K562 (cell line): ENCODE measurements around the gene C2orf42. TPM values are rescaled to one million over a fixed set of nuclear protein-coding genes. Genes with fewer than 3 reads are reported as not detected.
A peak's percentile ranks its signal among the peaks of the same experiment; 100 is the strongest.
"Not testable (repeated sequence)": the region's sequence is repeated elsewhere in the genome, so short reads cannot be mapped to it uniquely, and the experiment has no call there.

ENCODE experiments used
- ATAC-seq: fragments of 200-7000 bp; cut with Tn5 transposase; 3 replicates; pipeline ENCODE4 v1.9.1; 2020; ENCODE audit warnings: moderate library complexity
- BruUV-seq: library from RNA; stranded (reverse); fragments of 400-500 nt; replicated peaks from 2 replicates; lab custom pipeline; 2021; lab: Mats Ljungman, UMichigan
- CTCF ChIA-PET: fragments of 300-600 bp; formaldehyde crosslinking; extraction: SDS; loops from one replicate; lab custom pipeline; 2021; ENCODE audit warnings: low intra/inter-chr PET ratio; lab: Yijun Ruan, JAX
- POLR2A ChIA-PET: fragments of 300-600, 350-650 bp; sonication (Branson Sonifier 250); formaldehyde crosslinking; extraction: SDS; loops from one replicate; lab custom pipeline; 2021; ENCODE audit warnings: antibody characterized with exemption, inconsistent platforms; lab: Yijun Ruan, JAX
- DNase-seq, 4 experiments: peaks; one replicate each; pipeline versions ENCODE4 v3.0.0 to v3.0.0-alpha.2; 2011 to 2018; ENCODE audit warnings: low spot score in 3 of 4, mixed read lengths in 3 of 4; ENCODE audit errors: extremely low read depth in 1 of 4
- FAIRE-seq: peaks from 2 replicates; lab custom pipeline; 2011; peaks lifted over from hg19 to GRCh38; lab: Jason Lieb, UNC
- H2AFZ ChIP-seq: 2 replicates; pipeline ENCODE4 v1.6.0; 2011; ENCODE audit warnings: low read depth, low read length, control low read depth, inconsistent platforms
- H3K27ac ChIP-seq: fragments of 200-600 bp; 3 replicates; pipeline ENCODE4 v1.8.0; 2011; ENCODE audit warnings: low read depth, mild to moderate bottlenecking, control low read depth, inconsistent platforms, low read length, moderate library complexity, mixed read lengths; ENCODE audit errors: extremely low read depth
- H3K27me3 ChIP-seq, 2 experiments: fragments of 300-600 bp in 1 of 2; 2 replicates in 1 of 2; 3 replicates in 1 of 2; pipeline versions ENCODE4 v1.6.0 to v1.8.0; 2011; ENCODE audit warnings: inconsistent platforms in 2 of 2, low read length in 2 of 2, mild to moderate bottlenecking in 1 of 2, mixed read lengths in 1 of 2, moderate library complexity in 1 of 2; ENCODE audit not compliant: control insufficient read depth in 2 of 2, insufficient read depth in 2 of 2
- H3K36me3 ChIP-seq: fragments of 300-600 bp; 3 replicates; pipeline ENCODE4 v1.8.0; 2011; ENCODE audit warnings: mild to moderate bottlenecking, low read length, inconsistent platforms; ENCODE audit not compliant: control insufficient read depth, insufficient read depth
- H3K4me1 ChIP-seq, 2 experiments: fragments of 200-600 bp in 1 of 2; replicated peaks in 1 of 2; 2 replicates in 1 of 2; 3 replicates in 1 of 2; pipeline versions ENCODE4 v1.5.1 to v1.8.0; 2011; ENCODE audit warnings: inconsistent platforms in 2 of 2, low read length in 2 of 2, mild to moderate bottlenecking in 1 of 2, mixed read lengths in 1 of 2, moderate library complexity in 1 of 2; ENCODE audit not compliant: control insufficient read depth in 2 of 2, insufficient read depth in 2 of 2
- H3K4me2 ChIP-seq: 2 replicates; pipeline ENCODE4 v1.6.1; 2011; ENCODE audit warnings: low read length, control low read depth, inconsistent platforms, mixed read lengths; ENCODE audit not compliant: insufficient read depth
- H3K4me3 ChIP-seq: fragments of 200-600 bp; sonication (generic), shearing (Covaris generic); 2 replicates; pipeline ENCODE4 v1.5.1; 2016; ENCODE audit warnings: control low read depth, inconsistent platforms
- H3K79me2 ChIP-seq: fragments of 200-600 bp; 3 replicates; pipeline ENCODE4 v1.8.0; 2011; ENCODE audit warnings: low read length, inconsistent platforms; ENCODE audit not compliant: control insufficient read depth, insufficient read depth
- H3K9ac ChIP-seq, 2 experiments: 2 replicates each; pipeline versions ENCODE4 v1.6.0 to v1.6.1; 2011; ENCODE audit warnings: low read depth in 2 of 2, low read length in 2 of 2, control low read depth in 1 of 2, inconsistent platforms in 1 of 2, mild to moderate bottlenecking in 1 of 2, mixed read lengths in 1 of 2; ENCODE audit not compliant: insufficient read depth in 1 of 2
- H3K9me1 ChIP-seq: one replicate; pipeline ENCODE4 v1.6.0; 2011; ENCODE audit warnings: inconsistent platforms, mild to moderate bottlenecking, low read length, moderate library complexity; ENCODE audit not compliant: control insufficient read depth, insufficient read depth
- H3K9me3 ChIP-seq: replicated peaks from 2 replicates; pipeline ENCODE4 v1.5.1; 2011; ENCODE audit warnings: low read depth, low read length, inconsistent platforms; ENCODE audit not compliant: control insufficient read depth, insufficient read depth
- H4K20me1 ChIP-seq: replicated peaks from 2 replicates; pipeline ENCODE4 v1.6.1; 2011; ENCODE audit warnings: low read length, inconsistent platforms, mixed read lengths; ENCODE audit not compliant: control insufficient read depth, insufficient read depth
- MCM3 ChIP-seq: fragments of 450-650 bp; IDR thresholded peaks from 2 replicates; pipeline ENCODE4 v1.6.1; 2016
- SP2 ChIP-seq: IDR thresholded peaks from 2 replicates; pipeline ENCODE4 v1.6.1; 2011; ENCODE audit warnings: mild to moderate bottlenecking, low read depth, low read length, moderate library complexity; ENCODE audit not compliant: poor library complexity, severe bottlenecking; ENCODE audit errors: extremely low read depth
- THRAP3 ChIP-seq: fragments of 450-650 bp; IDR thresholded peaks from 2 replicates; pipeline ENCODE4 v1.6.1; 2016; ENCODE audit warnings: mild to moderate bottlenecking, inconsistent platforms, borderline replicate concordance
- ZBTB2 ChIP-seq: fragments of 450-650 bp; IDR thresholded peaks from 2 replicates; pipeline ENCODE4 v1.6.1; 2016; ENCODE audit warnings: antibody characterized with exemption
- ZBTB8A ChIP-seq: fragments of 450-650 bp; IDR thresholded peaks from 2 replicates; pipeline ENCODE4 v1.6.1; 2018; ENCODE audit warnings: mild to moderate bottlenecking, moderate library complexity; ENCODE audit not compliant: partially characterized antibody
- WGBS: fragments of 100-300 bp; shearing (Covaris generic); methylation state at CpG from one replicate; pipeline ENCODE4 v1.1.6; 2016; ENCODE audit warnings: low coverage, mixed read lengths; ENCODE audit not compliant: insufficient coverage; ENCODE audit errors: missing lambda C conversion rate; 5-methylcytosine and 5-hydroxymethylcytosine counted together
- in situ Hi-C: fragments of 300-500 bp; cut with MboI; formaldehyde crosslinking; loops from 4 replicates; pipeline ENCODE4 v1.15.0; 2018; ENCODE audit warnings: inconsistent platforms, mixed read lengths
- intact Hi-C: fragments of 100-400 bp; cut with micrococcal nuclease; formaldehyde crosslinking; loops from 2 replicates; pipeline ENCODE4 v1.14.2; 2022
- polyA plus RNA-seq, 8 experiments: library from polyadenylated mRNA; depleted of rRNA in 4 of 8; stranded (reverse) in 5 of 8; unstranded in 3 of 8; fragments of >200 nt; fragmentation: Nextera tagmentation in 2 of 8; fragmentation: Illumina TruSeq in 1 of 8; extraction: Ambion mirVana in 2 of 8; extraction: Trizol in 1 of 8; gene quantifications; 2 replicates each; pipeline versions ENCODE4 v1.2.1 to v1.2.3, GENCODE V29; 2011 to 2014; ENCODE audit warnings: inconsistent platforms in 1 of 8, missing spikeins in 1 of 8
- total RNA-seq, 7 experiments: library from RNA; depleted of rRNA in 6 of 7; stranded (reverse); fragments of >200 nt in 6 of 7; fragmentation: Illumina TruSeq in 2 of 7; extraction: Trizol in 2 of 7; gene quantifications; 2 replicates each; pipeline versions ENCODE4 v1.2.1 to v1.2.3, GENCODE V29; 2011 to 2021; ENCODE audit warnings: low replicate concordance in 1 of 7
- TF ChIP-seq, protein P1 (sequence below): fragments of 450-650 bp; IDR thresholded peaks from one replicate; pipeline ENCODE4 v1.6.1; 2018; ENCODE audit warnings: mild to moderate bottlenecking, moderate library complexity; ENCODE audit not compliant: partially characterized antibody
- TF ChIP-seq, protein P2 (sequence below): fragments of 150-350 bp; IDR thresholded peaks from 2 replicates; pipeline ENCODE4 v1.6.1; 2014; ENCODE audit warnings: low read depth, mild to moderate bottlenecking, low read length, borderline replicate concordance
- TF ChIP-seq, protein P3 (sequence below), 2 experiments: fragments of 450-650 bp in 1 of 2; IDR thresholded peaks; 2 replicates each; pipeline ENCODE4 v1.6.1; 2011 to 2017; ENCODE audit warnings: low read depth in 2 of 2, antibody characterized with exemption in 1 of 2, borderline replicate concordance in 1 of 2, low read length in 1 of 2, mild to moderate bottlenecking in 1 of 2, mixed read lengths in 1 of 2; ENCODE audit not compliant: control insufficient read depth in 1 of 2

C2orf42 gene
- total and polyA plus RNA-seq, 9 of the 15 experiments (the other 6 are each of a cell fraction or from before 2014, with no cell fraction given) = 4.6 to 10.9 (median 7.5) TPM

GRCh38 chr2:70226781-70227180, 36.0 kb upstream of the C2orf42 start (continued):
- TF ChIP-seq, protein P1, sequence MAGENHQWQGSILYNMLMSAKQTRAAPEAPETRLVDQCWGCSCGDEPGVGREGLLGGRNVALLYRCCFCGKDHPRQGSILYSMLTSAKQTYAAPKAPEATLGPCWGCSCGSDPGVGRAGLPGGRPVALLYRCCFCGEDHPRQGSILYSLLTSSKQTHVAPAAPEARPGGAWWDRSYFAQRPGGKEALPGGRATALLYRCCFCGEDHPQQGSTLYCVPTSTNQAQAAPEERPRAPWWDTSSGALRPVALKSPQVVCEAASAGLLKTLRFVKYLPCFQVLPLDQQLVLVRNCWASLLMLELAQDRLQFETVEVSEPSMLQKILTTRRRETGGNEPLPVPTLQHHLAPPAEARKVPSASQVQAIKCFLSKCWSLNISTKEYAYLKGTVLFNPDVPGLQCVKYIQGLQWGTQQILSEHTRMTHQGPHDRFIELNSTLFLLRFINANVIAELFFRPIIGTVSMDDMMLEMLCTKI = no peak
- TF ChIP-seq ZBTB2 (no peak), MCM3 (no peak), SP2 (no peak), ZBTB8A (no peak), THRAP3 (no peak)
- TF ChIP-seq, protein P2, sequence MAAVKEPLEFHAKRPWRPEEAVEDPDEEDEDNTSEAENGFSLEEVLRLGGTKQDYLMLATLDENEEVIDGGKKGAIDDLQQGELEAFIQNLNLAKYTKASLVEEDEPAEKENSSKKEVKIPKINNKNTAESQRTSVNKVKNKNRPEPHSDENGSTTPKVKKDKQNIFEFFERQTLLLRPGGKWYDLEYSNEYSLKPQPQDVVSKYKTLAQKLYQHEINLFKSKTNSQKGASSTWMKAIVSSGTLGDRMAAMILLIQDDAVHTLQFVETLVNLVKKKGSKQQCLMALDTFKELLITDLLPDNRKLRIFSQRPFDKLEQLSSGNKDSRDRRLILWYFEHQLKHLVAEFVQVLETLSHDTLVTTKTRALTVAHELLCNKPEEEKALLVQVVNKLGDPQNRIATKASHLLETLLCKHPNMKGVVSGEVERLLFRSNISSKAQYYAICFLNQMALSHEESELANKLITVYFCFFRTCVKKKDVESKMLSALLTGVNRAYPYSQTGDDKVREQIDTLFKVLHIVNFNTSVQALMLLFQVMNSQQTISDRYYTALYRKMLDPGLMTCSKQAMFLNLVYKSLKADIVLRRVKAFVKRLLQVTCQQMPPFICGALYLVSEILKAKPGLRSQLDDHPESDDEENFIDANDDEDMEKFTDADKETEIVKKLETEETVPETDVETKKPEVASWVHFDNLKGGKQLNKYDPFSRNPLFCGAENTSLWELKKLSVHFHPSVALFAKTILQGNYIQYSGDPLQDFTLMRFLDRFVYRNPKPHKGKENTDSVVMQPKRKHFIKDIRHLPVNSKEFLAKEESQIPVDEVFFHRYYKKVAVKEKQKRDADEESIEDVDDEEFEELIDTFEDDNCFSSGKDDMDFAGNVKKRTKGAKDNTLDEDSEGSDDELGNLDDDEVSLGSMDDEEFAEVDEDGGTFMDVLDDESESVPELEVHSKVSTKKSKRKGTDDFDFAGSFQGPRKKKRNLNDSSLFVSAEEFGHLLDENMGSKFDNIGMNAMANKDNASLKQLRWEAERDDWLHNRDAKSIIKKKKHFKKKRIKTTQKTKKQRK = no peak
- TF ChIP-seq, protein P3, sequence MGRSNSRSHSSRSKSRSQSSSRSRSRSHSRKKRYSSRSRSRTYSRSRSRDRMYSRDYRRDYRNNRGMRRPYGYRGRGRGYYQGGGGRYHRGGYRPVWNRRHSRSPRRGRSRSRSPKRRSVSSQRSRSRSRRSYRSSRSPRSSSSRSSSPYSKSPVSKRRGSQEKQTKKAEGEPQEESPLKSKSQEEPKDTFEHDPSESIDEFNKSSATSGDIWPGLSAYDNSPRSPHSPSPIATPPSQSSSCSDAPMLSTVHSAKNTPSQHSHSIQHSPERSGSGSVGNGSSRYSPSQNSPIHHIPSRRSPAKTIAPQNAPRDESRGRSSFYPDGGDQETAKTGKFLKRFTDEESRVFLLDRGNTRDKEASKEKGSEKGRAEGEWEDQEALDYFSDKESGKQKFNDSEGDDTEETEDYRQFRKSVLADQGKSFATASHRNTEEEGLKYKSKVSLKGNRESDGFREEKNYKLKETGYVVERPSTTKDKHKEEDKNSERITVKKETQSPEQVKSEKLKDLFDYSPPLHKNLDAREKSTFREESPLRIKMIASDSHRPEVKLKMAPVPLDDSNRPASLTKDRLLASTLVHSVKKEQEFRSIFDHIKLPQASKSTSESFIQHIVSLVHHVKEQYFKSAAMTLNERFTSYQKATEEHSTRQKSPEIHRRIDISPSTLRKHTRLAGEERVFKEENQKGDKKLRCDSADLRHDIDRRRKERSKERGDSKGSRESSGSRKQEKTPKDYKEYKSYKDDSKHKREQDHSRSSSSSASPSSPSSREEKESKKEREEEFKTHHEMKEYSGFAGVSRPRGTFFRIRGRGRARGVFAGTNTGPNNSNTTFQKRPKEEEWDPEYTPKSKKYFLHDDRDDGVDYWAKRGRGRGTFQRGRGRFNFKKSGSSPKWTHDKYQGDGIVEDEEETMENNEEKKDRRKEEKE (IDR thresholded peaks at IDR 0.05; ENCODE audit: borderline replicate concordance in 1 of 2, control insufficient read depth in 1 of 2, low read depth in 2 of 2, low read length in 1 of 2) = no peak

DNA sequence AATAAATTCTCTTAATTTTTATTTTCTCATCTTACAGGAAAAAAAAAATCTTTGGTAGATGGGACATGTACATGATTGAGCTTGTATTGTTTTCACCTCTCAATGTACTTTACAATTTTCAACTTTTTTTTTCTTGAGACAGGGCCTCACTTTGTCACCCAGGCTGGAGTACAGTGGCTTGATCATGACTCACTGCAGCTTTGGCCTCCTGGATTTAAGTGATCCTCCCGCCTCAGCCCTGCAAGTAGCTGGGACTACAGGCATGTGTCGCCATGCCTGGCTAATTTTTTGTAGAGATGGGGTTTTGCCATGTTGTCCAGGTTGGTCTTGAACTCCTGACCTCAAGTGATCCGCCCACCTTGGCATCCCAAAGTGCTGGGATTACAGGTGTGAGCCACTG, 32.5 kb upstream of the C2orf42 start:
- H4K20me1 ChIP-seq, BruUV-seq, H3K27ac ChIP-seq, H3K9me3 ChIP-seq, H3K4me1 ChIP-seq, H3K9ac ChIP-seq, H3K9me1 ChIP-seq, intact Hi-C loops, H3K79me2 ChIP-seq, in situ Hi-C loops, H2AFZ ChIP-seq, H3K27me3 ChIP-seq, H3K4me2 ChIP-seq, CTCF ChIA-PET, H3K4me3 ChIP-seq: not testable (repeated sequence)
- DNase-seq = peak in 1 of 4 experiments; percentile 21
- ATAC-seq = peak; percentile 58
- 86% methylated on average over 3 of the region's 3 CpGs for WGBS
- H3K36me3 ChIP-seq = peaks cover 92% of the 10 kb centered on the region
- POLR2A ChIA-PET = interaction anchor here (0.6 to 1.1 kb wide), 3 partner anchors 13 to 802 kb away, joined by 3 read pairs; no protein-coding TSS in a partner anchor
- FAIRE-seq = peak; percentile 6
